ENCODE measurements around the gene BIRC2.
"Not testable (repeated sequence)": the region's sequence is repeated elsewhere in the genome, so short reads cannot be mapped to it uniquely, and the experiment has no call there.

BIRC2 gene

DNA sequence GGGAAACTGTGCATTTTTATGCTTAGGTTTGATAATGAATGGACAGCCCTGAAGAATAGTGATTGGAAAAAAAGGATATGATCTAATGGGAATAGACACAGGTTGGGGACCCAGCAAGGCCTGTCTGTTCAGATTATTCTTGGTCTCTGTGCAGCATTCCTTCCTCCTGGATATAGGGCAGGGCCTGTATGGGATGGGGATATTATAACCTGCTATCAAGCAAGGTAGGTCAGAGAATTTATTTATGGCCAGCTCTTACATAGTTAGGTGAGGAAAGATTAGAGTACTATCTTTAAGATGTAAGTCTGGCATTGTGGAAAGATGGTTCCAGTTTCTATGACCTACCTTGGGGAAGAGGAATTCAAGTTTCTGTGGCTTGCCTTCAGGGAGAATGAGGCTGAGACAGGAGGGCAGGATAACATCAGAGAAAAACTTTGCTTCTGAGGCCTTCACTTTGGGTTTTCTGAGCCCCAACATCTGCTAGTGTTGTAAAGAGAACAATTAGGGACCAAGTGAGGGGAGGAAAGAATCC is 8.5 kb upstream of the BIRC2 start:
- TF ChIP-seq, protein P1, sequence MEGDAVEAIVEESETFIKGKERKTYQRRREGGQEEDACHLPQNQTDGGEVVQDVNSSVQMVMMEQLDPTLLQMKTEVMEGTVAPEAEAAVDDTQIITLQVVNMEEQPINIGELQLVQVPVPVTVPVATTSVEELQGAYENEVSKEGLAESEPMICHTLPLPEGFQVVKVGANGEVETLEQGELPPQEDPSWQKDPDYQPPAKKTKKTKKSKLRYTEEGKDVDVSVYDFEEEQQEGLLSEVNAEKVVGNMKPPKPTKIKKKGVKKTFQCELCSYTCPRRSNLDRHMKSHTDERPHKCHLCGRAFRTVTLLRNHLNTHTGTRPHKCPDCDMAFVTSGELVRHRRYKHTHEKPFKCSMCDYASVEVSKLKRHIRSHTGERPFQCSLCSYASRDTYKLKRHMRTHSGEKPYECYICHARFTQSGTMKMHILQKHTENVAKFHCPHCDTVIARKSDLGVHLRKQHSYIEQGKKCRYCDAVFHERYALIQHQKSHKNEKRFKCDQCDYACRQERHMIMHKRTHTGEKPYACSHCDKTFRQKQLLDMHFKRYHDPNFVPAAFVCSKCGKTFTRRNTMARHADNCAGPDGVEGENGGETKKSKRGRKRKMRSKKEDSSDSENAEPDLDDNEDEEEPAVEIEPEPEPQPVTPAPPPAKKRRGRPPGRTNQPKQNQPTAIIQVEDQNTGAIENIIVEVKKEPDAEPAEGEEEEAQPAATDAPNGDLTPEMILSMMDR (IDR thresholded peaks at IDR 0.05; ENCODE audit: low read length, missing control alignments), result no peak
- H3K4me3 ChIP-seq (replicated peaks; ENCODE audit: low read depth, low read length), result no peak overlapping the region
- no peak for DNase-seq (ENCODE audit: low read depth)

DNA sequence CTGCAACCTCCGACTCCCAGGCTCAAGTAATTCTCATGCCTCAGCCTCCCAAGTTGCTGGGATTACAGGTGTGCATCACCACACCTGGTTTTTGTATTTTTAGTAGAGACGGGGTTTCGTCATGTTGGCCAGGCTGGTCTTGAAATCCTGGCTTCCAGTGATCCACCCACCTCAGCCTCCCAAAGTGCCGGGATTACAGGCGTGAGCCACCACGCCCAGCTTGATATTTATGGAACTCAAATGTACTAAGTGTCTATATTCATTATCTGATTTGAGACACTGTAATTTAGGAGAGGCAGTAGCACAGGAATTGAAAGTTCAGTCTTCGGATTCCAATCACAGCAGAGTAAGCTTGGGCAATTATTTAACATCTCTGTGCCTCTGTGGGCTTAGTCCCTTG is 5.7 kb upstream of the BIRC2 start:
- not testable (repeated sequence) for H3K4me3 ChIP-seq (replicated peaks; ENCODE audit: low read depth, low read length); DNase-seq (ENCODE audit: low read depth)

DNA sequence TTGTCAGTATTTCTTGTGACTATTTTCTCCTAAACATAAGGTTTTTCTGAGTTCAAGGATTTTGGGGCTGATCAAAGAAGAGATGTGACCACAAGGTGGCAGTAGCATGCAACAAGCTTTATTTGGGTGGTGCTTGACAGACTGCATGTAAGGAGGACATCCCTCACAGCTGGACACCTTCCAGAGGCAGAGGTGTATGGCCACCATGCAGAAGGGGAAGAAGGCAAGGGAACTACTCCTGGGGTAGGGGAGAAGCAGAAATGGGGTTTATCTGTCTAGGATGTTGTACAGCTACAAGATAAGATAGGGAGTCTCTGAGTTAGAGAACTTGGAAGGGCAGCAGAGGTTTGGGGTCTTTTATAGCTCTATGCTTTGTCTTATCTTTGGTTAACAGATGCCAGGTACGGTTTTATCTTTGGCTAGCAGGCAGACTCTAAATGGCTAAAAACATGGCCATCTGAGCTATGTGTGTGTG is 5.1 kb upstream of the BIRC2 start:
- TF ChIP-seq, protein P1 (IDR thresholded peaks at IDR 0.05; ENCODE audit: low read length, missing control alignments), result peak; percentile 90
- peak; percentile 91 for DNase-seq (ENCODE audit: low read depth)
- H3K4me3 ChIP-seq (replicated peaks; ENCODE audit: low read depth, low read length), result no peak overlapping the region

DNA sequence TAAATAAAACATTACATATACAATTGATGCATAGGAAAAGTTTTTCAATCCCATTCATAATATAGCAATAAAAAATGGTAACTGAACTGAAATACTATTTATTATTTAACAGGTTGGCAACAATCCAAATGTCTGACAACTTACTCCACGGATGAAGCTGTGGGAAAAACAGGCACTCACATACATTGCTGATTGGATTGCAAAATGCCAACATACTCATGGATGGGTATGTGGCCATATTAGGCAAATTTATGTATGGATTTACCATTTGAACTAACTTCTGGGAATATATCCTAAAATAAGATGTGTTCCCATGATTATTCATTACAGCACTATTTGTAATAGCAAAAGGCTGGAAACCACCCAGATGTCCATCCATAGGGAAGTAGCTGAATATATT is 3.2 kb upstream of the BIRC2 start:
- TF ChIP-seq, protein P1 (IDR thresholded peaks at IDR 0.05; ENCODE audit: low read length, missing control alignments), result no peak
- DNase-seq (ENCODE audit: low read depth), result peak; percentile 56
- no peak overlapping the region for H3K4me3 ChIP-seq (replicated peaks; ENCODE audit: low read depth, low read length)

DNA sequence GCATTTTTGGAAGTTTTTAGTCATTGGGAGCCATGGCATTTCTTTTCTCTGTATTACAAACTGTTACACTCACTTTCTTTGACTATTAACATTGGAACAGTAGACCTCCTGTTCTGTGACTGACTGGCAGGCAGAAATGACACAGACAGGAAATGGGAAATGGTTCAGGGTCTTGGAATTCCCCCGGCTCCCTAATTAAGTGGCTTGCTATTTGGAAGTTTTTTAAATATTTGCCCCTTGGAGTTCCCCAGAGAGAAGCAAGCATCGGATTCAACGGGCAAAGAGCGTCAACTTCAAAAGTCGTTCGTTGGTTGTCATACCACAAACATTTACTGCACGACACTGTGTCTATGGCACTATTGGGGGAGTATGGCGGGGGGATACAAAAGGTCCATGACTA is 1.1 kb upstream of the BIRC2 start:
- H3K4me3 ChIP-seq (replicated peaks; ENCODE audit: low read depth, low read length), result peak overlapping the region; percentile 87
- TF ChIP-seq, protein P1 (IDR thresholded peaks at IDR 0.05; ENCODE audit: low read length, missing control alignments), result no peak
- peak; percentile 41 for DNase-seq (ENCODE audit: low read depth)

DNA sequence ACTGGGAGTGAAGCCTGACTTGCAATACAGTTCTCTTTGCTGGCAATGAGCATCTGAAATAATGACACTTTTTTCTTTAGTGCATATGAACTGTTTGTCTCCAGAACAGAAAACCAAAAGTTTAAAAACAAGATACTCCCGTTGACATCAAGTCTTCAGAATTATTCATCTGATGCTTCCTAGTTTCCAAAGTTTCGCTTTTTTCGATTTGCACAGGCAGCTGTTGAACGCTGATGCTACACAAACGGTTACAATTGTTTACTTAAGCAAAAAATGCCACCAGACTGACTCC is 612 bp upstream of the BIRC2 start:
- TF ChIP-seq, protein P1 (IDR thresholded peaks at IDR 0.05; ENCODE audit: low read length, missing control alignments), result no peak
- H3K4me3 ChIP-seq (replicated peaks; ENCODE audit: low read depth, low read length), result peak overlapping the region; percentile 87
- no peak for DNase-seq (ENCODE audit: low read depth)

DNA sequence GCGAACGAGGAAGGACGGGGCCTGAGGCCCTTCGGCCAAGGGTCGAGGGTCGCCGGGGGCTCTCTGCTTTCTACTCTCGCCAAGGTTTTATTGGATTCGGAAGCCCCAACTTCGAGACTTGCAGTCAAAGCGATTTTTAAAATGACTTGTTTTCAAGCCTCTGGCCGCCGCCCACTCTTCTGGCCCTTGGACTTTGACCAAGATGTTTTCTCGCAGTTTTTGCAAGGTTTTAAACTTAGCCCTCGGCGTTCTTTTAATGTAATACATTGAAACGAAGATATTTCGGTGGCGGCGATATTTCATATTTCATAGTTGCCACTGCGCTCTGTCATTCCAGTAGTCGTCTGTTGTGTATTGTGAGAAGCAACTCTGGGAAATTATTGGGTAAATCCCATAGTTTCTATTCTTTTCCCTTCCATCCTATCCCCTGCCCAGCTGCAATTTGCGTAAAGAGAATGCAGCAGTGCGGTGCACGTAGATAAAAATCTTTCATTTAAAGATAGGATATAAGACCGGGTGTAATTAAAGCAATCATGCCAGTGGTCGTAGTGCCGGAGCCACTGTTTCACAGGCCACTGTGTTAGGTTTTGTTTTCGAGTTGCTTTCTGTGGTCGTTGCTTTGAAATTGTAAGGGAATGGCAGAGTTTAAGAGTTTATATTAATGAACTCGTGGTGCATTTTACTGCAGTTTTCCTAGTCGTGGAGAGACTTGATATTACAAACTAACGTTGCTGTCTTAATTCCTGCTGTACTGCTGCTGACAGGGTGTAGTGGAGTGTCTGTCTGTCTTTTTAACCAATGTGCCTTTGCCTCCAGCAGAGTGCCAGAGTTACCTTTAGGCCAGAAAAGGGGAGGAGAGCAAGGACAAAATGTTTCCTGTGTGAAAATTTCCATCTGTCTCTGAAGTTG is 702 bp downstream of the BIRC2 start:
- DNase-seq (ENCODE audit: low read depth), result peak; percentile 44
- TF ChIP-seq, protein P1 (IDR thresholded peaks at IDR 0.05; ENCODE audit: low read length, missing control alignments), result no peak
- H3K4me3 ChIP-seq (replicated peaks; ENCODE audit: low read depth, low read length), result peak overlapping the region; percentile 87

Data from fibroblast of pulmonary artery (primary cell).